PFSK-1 (cell line): ENCODE data around the gene RERE.

Experiments
- FOXP2 ChIP-seq: optimal IDR thresholded peaks from 2 replicates; pipeline ENCODE3; 2011; ENCODE audit warnings: borderline replicate concordance, control low read depth, inconsistent platforms; ENCODE audit not compliant: insufficient read depth; ENCODE audit errors: extremely low read length, extremely low read depth
- POLR2AphosphoS5 ChIP-seq: IDR thresholded peaks from 2 replicates; pipeline ENCODE4 v1.6.1; 2012; ENCODE audit warnings: low read depth, mild to moderate bottlenecking, control low read depth, low read length, moderate library complexity
- SIN3A ChIP-seq: IDR thresholded peaks from 2 replicates; pipeline ENCODE4 v1.6.1; 2012; ENCODE audit warnings: mild to moderate bottlenecking, low read length, moderate library complexity, borderline replicate concordance; ENCODE audit not compliant: insufficient read depth
- TAF1 ChIP-seq: IDR thresholded peaks from 2 replicates; pipeline ENCODE4 v1.6.1; 2012; ENCODE audit warnings: low read length, control low read depth, borderline replicate concordance; ENCODE audit not compliant: insufficient read depth
- TF ChIP-seq, protein P1 (sequence below), 2 experiments: IDR thresholded peaks; 2 replicates each; pipeline versions ENCODE4 v1.6.1 to v1.8.0; 2011 to 2012; ENCODE audit warnings: low read depth in 2 of 2, low read length in 2 of 2, control low read depth in 1 of 2, inconsistent platforms in 1 of 2, mild to moderate bottlenecking in 1 of 2, moderate library complexity in 1 of 2; ENCODE audit not compliant: insufficient read depth in 1 of 2

The RERE gene

DNA sequence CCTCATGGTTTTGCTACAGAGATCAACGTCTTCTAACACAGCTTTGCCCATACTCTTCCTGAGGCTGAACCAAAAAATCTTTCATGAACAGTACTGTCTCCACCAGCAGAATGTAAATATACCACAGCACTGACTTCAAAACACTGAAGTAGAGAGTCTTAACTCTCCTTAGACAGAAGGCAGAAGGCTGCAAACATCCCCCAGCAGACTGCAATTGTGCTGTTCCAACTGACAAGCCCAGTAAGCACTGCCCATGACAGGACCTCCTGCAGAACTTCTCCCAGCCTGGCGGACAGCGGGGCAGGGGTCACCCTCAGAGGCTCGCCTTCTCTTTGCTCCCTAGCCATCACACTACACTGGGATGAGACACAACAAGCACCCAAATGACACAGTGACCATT, 218.7 kb downstream of the RERE start:
- TF ChIP-seq POLR2AphosphoS5 (no peak), SIN3A (no peak), FOXP2 (no peak), TAF1 (no peak)
- TF ChIP-seq, protein P1, sequence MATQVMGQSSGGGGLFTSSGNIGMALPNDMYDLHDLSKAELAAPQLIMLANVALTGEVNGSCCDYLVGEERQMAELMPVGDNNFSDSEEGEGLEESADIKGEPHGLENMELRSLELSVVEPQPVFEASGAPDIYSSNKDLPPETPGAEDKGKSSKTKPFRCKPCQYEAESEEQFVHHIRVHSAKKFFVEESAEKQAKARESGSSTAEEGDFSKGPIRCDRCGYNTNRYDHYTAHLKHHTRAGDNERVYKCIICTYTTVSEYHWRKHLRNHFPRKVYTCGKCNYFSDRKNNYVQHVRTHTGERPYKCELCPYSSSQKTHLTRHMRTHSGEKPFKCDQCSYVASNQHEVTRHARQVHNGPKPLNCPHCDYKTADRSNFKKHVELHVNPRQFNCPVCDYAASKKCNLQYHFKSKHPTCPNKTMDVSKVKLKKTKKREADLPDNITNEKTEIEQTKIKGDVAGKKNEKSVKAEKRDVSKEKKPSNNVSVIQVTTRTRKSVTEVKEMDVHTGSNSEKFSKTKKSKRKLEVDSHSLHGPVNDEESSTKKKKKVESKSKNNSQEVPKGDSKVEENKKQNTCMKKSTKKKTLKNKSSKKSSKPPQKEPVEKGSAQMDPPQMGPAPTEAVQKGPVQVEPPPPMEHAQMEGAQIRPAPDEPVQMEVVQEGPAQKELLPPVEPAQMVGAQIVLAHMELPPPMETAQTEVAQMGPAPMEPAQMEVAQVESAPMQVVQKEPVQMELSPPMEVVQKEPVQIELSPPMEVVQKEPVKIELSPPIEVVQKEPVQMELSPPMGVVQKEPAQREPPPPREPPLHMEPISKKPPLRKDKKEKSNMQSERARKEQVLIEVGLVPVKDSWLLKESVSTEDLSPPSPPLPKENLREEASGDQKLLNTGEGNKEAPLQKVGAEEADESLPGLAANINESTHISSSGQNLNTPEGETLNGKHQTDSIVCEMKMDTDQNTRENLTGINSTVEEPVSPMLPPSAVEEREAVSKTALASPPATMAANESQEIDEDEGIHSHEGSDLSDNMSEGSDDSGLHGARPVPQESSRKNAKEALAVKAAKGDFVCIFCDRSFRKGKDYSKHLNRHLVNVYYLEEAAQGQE (IDR thresholded peaks at IDR 0.05; ENCODE audit: insufficient read depth in 1 of 2, low read depth in 2 of 2, low read length in 2 of 2) = no peak

- TF ChIP-seq, protein P1 (IDR thresholded peaks at IDR 0.05; ENCODE audit: insufficient read depth in 1 of 2, low read depth in 2 of 2, low read length in 2 of 2) = no peak
- TF ChIP-seq SIN3A (no peak), TAF1 (no peak), FOXP2 (no peak), POLR2AphosphoS5 (no peak)
Measured at GRCh38 chr1:8598060-8598724, 219.2 kb downstream of the RERE start.

DNA sequence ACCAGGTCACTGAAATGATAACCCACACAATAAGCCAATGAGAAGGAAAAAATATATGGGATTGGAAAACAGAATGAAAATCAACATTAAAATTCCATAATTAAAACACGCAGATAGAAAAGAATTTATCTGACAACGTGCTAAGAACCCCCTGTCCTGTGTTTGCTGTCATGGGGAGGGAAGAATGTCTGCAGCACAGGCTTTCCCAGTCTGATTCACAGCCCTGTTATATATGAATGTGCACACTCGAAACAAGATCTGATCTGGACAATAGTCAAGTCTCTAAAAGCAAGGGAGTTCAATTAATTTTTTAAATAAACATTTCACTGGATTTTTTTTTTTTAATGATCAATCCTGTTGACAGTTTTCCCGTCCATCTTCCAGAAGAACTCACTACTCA, 220.0 kb downstream of the RERE start:
- no peak for TF ChIP-seq TAF1
- no peak for TF ChIP-seq FOXP2
- TF ChIP-seq, protein P1 (IDR thresholded peaks at IDR 0.05; ENCODE audit: insufficient read depth in 1 of 2, low read depth in 2 of 2, low read length in 2 of 2) = no peak

GRCh38 chr1:8595941-8596340, 221.5 kb downstream of the RERE start:
- TF ChIP-seq POLR2AphosphoS5 (no peak), FOXP2 (no peak), TAF1 (no peak)

GRCh38 chr1:8595332-8595731, 222.1 kb downstream of the RERE start:
- TF ChIP-seq, protein P1 (IDR thresholded peaks at IDR 0.05; ENCODE audit: insufficient read depth in 1 of 2, low read depth in 2 of 2, low read length in 2 of 2) = no peak
- TF ChIP-seq POLR2AphosphoS5 (no peak), TAF1 (no peak), FOXP2 (no peak), SIN3A (no peak)
